ENCODE results near the gene ZDHHC11.
"Not testable (repeated sequence)": the region's sequence is repeated elsewhere in the genome, so short reads cannot be mapped to it uniquely, and the experiment has no call there.

The ZDHHC11 gene

DNA sequence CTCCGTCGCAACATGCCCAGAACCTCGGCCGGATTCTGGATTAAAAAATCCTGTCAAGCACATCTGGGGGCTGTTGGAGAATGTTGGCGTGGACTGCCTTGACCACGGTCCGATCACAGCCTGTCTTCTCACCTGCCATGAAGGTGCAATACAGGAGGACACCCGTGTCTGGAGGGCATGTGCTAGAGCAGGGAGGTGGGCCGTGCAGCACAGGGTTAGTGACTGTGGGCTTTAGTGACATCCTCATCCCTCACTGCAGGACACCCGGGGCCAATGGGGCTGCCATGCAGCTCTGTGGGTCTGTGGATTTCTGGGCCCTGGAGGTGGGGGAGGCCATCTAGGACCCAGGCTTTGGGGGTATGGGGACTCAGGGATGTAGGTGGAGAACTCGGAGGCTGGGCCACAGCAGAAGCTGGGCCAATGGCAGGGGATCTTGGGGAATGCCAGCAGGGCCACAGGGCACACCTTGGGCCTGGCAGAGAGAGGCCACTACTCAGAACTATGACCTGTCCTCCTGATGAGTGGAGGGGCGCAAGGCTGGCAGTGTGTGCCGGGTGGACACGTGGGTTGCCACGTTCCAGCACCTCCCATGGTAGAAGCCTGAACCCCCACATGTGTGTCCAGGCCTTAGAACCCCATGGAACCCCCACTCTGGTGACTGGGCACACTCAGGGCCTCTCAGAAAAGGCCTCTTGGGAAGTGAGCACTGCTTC is 89.6 kb downstream of the ZDHHC11 start:
- no peak for DNase-seq

DNA sequence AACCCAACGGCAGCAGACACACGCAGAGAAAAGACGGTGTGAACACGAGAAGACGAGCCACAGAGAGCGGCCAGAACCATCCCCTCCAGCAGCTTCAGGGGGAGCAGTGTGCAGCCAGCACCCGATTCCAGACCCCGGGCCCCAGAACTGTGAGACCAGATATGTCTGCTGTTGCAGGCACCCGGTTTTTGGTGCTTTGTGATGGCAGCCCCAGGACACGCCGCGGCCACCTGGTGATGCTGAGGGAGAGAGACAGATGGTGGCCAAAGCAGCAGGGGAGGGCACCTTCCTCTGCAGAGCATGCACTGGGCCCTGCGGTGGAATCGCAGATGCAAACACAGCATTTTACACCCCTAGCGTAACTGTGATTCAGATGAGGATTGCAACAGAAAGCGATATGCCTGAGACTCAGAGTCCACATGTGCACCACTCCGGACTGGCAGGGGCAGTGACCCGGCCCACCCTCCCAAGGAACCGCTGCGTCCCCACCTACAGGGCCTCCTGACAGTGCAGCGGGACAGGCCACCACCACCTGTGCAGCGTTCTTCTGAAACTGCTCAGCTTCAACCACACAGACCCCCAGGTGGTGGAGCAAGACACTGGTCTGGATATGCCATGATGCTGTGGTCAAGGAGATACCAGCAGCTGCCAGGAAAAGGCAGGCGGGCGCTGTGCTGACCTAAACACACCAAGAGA is 90.3 kb downstream of the ZDHHC11 start:
- no peak for DNase-seq

DNA sequence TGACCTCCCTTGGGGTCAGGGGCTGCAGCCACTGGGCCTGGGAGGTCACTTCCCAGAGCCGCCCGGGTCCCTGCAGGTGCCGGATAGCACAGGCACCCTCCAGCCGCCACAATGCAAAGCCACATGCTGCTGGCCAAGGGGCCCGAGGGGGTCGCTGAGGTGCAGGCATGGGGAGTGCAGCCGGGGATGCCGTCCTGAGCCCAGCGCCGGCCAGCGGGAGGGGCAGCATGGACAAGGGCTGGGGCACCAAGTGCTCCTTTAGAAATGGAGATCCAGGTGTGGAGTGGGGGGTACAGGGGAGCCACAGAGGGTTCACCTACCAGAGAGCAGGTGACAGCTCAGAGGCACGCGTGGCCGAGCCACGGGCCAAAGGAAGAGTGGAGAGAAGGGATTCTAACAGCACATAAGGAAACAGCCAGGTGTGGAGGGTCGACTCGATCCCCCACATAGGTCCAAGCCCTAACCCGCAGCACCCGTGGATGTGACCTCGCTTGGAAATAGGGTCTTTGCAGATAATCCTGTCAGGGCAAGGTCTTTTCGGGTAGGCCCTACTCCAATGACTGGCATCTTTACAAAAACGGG is 90.9 kb downstream of the ZDHHC11 start:
- no peak for DNase-seq

DNA sequence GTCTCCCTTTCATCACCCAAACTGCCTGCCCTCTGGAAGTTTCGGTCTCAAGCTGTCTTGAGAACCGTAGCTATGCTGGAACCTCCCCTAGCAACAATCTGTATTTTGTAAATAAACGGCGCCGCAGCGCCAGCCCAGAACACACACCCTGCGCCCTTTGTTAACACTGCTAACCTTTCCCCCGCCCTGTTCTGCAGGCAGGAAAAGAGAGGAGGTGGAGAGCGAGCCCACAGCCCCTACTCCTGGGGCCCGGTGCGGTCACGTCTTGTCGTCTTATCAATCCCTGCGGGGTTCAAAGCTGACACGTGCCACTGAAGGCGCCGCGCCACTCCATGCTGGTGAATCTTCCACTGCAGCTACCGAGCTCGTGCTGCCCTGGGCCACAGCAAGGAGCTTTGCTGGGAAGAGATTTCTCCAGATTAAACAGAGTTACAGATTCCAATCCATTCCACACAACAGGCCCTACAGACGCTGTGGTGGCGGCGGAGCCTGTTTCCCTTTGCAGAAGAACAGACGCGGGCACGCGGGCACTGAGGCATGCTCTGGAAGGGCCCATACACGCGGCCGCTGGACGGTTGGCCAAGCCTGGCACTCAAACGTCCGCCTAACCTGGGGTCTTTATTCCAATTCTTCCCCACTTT is 91.6 kb downstream of the ZDHHC11 start:
- no peak for DNase-seq

DNA sequence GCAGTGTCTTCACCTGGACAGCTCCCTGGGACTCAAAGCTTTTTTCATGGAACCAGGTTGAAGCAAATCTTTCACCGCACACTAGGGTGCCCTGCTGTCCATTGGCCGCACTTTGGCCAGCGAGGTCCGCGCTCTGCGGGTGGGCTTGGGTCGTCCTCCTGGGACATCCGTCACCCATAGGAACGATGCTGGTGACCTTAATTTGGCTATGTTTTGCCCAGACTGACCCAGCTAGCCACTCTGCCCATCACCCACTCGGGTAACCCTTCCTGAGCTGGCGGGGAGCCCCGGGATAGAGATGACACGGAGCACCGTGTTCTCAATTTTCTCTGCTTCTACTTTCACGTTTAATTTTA is 92.1 kb downstream of the ZDHHC11 start:
- DNase-seq = no peak

DNA sequence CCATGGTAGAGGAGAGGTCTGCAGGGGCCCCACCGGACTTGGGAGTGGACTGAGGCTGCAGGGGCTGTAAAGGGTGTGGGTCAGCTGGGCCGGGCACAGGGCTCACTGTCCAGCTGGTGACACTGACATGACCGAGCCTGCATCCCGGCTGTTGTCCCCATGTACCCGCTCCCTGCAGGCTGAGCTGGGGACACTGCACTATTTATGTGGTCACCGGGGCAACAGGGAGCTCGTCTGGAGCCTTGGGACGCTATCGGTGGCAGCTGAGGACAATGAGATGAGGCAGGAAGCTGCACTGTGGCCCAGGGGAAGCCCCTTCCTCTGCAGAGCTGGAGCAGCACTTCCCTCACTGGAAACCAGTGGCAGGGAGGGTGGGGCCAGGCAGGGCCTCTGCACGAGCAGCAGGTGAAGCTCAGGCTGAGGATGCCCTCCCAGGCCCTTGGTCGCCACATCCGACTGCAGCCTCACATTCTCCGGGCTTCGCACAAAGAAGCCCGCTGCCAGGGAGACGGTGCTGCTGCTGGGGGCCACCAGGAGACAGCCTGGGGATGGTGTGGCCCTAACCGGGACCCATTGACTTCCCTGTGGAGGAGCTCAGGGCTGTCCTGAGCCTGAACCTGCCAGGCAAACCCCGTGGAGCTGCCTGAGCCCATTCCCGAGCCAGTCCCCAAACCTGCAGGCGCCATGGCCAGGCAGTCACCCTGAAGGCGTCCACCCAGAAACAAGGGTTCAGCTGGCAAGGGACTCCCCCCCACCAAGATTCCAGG is 92.7 kb downstream of the ZDHHC11 start:
- DNase-seq = peak in 6 of 14 donors; percentile 6 to 70 (median 33)

DNA sequence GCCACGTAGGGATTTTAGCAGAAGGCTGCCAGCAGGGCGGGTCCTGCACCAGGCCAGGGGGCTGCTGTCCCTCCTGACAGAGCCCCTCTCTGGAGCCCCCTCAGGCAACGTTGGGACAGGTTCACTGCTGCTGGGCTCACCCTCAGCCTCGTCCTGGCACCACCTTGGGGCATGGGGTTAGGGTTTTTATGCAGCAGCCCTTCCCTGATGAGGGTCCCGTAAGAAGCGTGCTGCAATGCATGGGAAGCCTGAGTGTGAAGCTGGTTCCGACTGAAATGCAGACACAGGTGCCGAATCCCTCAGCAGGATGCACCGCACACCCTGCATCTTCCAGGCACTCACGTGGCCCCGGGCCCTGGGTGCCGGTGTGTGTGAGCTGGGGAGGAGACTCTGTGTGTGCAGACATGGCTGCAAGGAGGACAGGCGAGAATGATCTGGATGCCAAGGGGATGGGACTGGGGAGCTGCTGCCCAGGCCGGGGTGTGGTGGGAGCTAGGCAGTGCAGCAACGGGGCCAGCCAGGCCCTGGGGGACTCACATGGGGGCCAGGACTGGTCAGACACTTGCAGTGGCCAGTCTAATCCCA is 93.3 kb downstream of the ZDHHC11 start:
- no peak for DNase-seq

DNA sequence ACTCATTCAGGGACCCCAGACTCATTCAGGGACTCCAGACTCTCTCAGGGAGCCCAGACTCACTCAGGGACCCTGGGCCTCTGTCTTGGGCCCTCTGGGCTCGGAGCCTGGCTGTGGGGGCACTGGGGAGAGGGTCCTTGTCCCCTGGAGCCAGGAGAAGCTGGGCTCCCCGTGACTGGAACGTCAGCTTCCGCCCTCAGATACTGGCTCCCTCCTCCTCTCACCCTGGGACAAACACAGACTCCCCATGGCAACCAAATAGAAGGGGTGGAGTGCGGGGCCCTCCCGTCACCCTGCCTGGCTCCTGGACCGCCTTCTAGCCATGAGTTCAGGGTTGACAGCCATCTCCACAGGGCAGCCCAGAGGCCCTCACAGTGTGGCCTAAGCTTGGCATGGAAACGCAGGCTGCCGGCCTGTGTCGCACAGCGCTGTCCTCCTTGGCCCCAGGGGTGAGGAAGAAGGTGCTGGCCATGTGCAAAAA is 93.9 kb downstream of the ZDHHC11 start:
- DNase-seq = no peak

DNA sequence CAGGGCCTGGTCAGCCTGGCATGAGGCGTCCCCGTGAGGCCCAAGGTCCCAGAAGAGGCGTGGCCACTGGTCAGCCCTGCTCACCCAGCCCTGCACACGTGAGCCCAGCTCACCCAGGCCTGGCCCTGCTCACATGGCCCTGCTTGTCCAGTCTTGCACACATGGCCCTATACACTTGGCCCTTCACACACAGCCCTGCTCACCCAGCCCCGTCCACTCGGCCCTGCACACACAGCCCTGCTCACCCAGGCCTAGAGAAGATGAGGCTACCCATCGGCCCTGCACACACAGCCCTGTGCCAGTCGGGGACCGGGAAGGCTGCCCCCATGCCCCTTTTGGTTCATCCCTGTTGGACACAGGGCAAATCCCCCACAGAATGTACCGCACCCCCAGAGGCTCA is 94.6 kb downstream of the ZDHHC11 start:
- no peak for DNase-seq

DNA sequence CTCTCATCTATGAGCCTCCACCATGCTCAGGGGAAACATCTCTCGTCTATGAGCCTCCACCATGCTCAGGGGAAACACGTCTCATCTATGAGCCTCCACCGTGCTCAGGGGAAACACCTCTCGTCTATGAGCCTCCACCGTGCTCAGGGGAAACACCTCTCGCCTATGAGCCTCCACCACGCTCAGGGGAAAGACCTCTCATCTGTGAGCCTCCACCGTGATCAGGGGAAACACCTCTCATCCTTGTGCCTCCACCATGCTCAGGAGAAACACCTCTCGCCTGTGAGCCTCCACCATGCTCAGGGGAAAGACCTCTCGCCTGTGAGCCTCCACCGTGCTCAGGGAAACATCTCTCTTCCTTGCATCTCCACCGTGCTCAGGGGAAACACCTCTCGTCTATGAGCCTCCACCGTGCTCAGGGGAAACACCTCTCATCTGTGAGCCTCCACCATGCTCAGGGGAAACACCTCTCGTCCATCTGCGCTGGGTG is 96.6 kb downstream of the ZDHHC11 start:
- DNase-seq = not testable (repeated sequence)

DNA sequence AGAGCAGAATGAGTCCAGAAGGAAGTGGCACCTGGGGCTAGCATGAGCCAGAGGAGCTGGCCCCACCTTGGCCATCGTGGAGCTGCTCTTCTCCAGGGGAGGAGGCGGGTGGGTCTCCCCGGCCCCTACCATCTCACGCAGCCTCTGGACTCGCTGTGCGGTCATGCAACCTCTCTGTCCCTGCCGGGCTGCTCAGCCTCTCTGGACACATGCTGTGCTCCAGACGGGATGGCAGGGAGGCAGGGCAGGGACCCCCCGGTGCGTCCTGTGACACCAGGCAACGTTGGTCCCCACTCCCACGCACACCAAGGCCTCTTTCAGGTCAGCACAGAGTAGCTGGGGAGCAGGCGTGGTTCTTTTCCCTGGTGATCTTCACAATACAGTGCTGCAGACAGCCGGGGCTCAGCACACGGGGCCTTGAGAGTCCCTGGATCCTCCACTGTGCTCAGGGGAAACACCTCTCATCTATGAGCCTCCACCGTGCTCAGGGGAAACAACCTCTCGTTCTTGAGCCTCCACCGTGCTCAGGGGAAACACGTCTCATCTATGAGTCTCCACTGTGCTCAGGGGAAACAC is 97.1 kb downstream of the ZDHHC11 start:
- not testable (repeated sequence) for DNase-seq

DNA sequence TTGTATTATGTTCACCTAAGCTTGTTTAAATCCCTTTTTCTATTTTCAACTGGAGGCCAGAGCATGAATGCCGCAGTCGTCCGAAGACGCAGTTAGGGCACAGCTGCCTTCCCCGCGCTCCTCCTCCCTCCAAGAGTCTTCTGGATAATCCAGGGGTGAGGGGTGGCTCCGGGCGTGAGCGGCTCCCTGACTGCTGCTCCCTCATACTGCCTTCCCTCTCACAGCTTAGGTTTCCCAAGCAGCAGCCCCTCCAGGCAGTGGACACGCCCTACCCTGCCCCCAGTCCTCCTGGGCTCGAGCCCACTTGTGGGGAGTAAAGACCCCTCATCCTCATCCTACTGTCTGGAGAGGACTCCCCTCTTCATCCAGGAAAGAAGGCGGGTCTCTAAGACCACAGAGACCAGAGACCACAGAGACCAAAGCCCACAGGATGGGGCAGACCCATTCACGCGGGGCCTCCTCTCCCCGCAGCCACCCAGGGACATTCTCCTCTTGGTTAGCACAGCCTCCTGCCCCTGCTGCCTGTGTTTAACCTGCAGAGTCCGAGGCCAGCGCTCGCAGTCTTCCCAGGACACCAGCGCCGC is 98.2 kb downstream of the ZDHHC11 start:
- DNase-seq = not testable (repeated sequence)

DNA sequence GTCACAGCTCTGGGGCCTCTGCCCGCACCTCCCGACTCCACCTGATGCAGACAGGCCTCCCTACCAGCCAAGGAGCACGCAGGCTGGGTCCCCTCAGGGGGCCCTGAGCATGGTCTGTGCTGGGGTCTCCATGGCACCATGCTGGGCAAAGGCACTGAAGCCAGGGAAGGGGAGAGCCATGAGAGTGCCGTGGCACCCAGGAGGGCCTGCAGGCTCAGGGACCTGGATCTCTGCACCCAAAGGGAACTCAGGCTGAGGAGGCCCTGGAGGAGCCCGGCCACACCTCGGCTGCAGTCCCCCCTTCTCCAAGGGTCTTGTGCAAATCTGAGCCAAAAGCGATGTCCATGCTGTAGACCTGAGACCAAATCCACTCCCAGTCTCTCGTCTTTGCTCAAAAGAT is 98.8 kb downstream of the ZDHHC11 start:
- not testable (repeated sequence) for DNase-seq

DNA sequence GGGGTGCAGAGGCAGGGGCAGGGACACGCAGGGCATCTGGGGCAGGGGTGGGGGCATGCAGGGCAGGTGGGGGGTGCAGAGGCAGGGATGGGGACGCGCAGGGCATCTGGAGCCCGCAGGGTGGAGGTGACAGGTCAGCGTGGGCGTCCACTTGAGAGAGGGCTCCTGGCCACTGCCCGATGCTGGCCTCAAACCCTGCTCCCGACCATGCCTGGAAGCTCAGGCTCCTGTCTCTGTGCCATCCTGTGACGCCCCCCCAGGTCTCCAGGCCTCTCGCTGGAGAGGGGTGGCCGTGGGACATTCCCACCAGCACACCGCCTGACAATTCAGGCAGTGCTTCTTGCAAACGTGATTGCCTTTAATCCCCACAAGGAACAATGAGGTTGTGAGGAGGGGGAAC is 99.3 kb downstream of the ZDHHC11 start:
- DNase-seq = no peak

DNA sequence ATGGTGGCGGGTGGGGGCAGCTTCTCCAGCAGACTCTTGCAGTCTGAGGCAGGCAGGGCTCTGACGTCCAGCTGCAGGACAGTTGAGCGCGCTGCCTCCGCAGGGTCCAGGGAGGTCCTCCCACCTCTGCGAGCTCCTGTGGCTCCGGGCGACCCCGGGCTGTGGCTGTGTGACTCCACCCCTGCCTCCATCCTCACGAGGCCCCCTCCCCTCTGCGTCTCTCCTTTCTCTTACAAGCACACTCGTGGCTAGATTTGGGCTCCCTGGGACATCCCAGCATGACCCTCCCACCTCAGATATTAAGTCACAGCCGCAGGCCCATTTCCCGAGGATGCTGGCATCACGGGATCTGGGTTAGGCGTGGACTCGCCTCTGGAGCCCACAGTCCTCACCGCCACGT is 100.6 kb downstream of the ZDHHC11 start:
- not testable (repeated sequence) for DNase-seq

DNA sequence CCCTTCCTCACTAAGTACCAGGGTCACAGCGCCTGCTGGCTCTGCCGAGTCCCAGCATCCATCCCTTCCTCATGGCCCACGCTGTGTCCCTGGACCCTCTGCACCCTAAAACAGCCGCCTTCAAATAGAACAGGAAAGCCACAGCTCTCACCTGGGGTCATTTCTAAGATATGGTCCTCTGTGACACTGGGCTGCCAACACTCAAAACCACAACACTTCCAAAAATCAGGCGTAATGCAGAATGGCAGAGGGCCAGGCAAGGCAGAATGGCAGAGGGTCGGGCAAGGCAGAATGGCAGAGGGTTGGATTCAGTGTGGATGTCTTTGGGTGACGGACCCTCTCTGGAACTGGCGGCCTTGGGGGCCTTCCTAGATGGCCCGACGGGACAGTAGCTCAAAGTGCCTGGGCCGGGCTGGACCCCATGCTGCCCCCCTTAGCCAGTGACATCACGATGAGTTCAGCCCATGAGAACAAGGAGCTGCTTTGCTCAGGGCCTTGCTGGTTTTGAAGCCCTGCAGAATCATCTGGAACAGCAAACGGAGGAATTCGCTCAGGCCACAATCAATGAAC is 101.6 kb downstream of the ZDHHC11 start:
- no peak for DNase-seq

DNA sequence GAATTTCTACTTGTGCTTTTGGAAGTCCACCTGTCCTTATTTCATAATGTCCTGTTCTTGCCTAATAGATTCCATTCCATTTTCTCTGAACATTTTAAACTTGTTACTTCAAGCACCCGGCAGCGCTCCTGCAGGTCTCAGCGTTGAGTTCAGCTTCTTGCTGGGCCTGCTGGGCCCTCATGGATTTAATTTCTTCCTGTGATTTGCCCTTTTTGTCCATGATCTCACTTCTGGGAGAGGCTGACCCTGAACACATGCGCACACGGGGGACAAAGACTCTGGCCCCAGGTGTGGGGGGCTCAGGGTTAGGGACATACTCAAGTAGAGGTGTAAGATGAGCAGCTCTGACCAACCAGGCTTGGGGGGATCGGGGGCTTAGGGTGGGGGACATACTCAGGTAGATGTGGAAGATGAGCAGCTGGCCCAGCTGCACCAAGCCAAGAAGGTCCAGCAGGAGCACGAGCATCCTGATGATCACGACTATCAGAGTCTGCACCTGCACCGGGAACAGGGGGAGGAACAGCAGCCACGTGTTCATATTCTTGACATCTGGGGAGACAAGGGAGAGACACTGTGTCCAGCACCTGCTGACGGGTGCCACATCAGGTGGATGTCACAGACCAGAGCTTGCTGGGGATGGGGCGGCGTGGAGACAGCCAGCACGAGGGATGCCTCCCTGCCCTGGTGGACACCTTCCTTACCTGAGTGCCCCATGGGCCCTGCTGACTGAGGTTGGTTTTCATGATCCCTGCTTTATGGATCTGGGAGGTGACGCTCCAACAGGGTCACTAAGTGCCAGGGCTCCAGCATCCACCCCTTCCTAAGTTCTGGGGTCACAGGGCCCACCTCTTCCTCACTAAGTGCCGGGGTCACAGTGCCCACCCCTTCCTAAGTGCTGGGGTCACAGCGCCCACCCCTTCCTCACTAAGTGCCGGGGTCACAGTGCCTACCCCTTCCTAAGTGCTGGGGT is 102.5 kb downstream of the ZDHHC11 start:
- DNase-seq = not testable (repeated sequence)

DNA sequence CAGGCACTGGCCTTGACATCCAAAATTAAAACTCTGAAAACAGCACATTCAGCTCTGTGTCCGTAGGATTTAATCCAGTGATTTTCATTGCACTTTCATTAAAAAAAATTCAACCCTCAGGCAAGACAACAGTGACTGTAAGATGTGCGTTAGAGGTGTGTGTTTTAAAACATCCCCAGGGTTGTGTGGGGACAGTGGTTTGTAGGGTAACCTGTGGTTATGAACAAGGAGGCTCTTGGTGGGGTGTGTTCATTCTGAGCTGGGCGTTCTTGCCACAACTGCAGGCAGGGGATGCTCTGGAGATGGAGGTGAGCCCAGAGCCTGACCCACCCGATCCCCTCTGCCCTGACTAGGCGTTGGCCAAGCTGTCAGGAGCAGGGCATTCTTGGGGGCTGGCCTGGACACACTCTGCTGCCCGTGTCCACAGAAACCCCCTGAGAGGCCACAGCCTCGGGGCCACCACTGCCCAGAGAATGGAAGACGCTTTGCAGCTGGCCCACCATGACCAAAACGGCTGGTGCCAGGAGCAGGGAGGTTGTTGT is 103.4 kb downstream of the ZDHHC11 start:
- not testable (repeated sequence) for DNase-seq

DNA sequence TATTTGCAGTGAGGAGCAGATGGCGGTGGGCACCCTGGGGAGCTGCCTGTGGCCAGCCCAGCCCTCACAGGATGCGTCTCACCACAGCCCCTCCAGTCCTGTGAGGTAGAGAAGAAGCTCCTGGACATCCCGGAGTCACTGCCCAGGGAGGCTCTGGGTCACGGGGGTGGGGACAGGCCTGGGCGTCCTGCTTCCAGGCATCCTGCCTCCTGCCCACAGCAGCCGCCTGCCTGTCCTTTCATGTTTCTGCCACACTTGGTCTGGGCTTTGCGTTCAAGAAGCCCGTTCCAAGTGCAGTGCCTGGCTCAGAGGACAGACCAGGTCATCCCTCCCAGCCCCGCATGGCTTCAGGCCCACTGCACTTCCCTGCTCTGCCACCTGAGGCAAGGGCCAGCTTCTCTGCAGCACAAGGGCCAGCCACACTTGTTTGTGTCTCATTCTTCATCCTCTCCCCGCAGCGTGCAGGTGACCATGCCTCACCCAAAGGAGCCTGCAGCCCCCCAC is 104.5 kb downstream of the ZDHHC11 start:
- DNase-seq = peak in 1 of 14 donors; percentile 88

All from C1 segment of cervical spinal cord (tissue), 14 donors.